CD4-positive, alpha-beta T cell (primary cell): ENCODE measurements around the gene MRPL21. TPM values are rescaled to one million over a fixed set of nuclear protein-coding genes. Genes with fewer than 3 reads are reported as not detected.

Experiments used
- ATAC-seq: fragments of 200-7000 bp; cut with Tn5 transposase; one replicate; pipeline ENCODE4 v1.10.0; 2022; ENCODE audit warnings: mild to moderate bottlenecking; ENCODE audit not compliant: poor library complexity
- CTCF ChIA-PET: fragments of 350-600 bp; sonication (Branson Sonifier 250); formaldehyde crosslinking; loops from one replicate; lab custom pipeline; 2021; ENCODE audit warnings: antibody characterized with exemption, inconsistent platforms; lab: Charles Lee
- POLR2A ChIA-PET: fragments of 350-600 bp; sonication (Branson Sonifier 250); formaldehyde crosslinking; loops from one replicate; lab custom pipeline; 2021; ENCODE audit warnings: antibody characterized with exemption, inconsistent platforms; lab: Charles Lee
- DNase-seq, 14 experiments: peaks; one replicate each; pipeline ENCODE4 v3.0.0-alpha.2; 2013 to 2020; ENCODE audit warnings: mixed read lengths in 2 of 14
- H3K27ac ChIP-seq, 2 donors: one replicate each; pipeline versions ENCODE4 v1.5.1 to v1.7.0; 2013; ENCODE audit warnings: low read length in 2 of 2, low read depth in 1 of 2, mild to moderate bottlenecking in 1 of 2
- H3K27me3 ChIP-seq, 2 experiments: 1 replicate in 1 of 2; 2 replicates in 1 of 2; pipeline versions ENCODE4 v1.6.1 to v1.7.0; 2013; ENCODE audit warnings: low read length in 2 of 2, control low read depth in 1 of 2, mild to moderate bottlenecking in 1 of 2, moderate library complexity in 1 of 2; ENCODE audit not compliant: insufficient read depth in 2 of 2, control insufficient read depth in 1 of 2
- H3K36me3 ChIP-seq: one replicate; pipeline ENCODE4 v1.6.1; 2013; ENCODE audit warnings: low read length, control low read depth; ENCODE audit not compliant: insufficient read depth
- H3K4me1 ChIP-seq: one replicate; pipeline ENCODE4 v1.6.1; 2013; ENCODE audit warnings: low read length, control low read depth; ENCODE audit not compliant: insufficient read depth
- H3K4me3 ChIP-seq: one replicate; pipeline ENCODE4 v1.5.1; 2013; ENCODE audit warnings: mild to moderate bottlenecking, low read length, moderate library complexity
- H3K9me3 ChIP-seq, 2 experiments: 1 replicate in 1 of 2; 2 replicates in 1 of 2; pipeline versions ENCODE4 v1.6.1 to v1.7.0; 2013; ENCODE audit warnings: low read length in 2 of 2, mild to moderate bottlenecking in 2 of 2, control low read depth in 1 of 2, moderate library complexity in 1 of 2; ENCODE audit not compliant: control insufficient read depth in 1 of 2, insufficient read depth in 1 of 2
- H3K27ac Mint-ChIP-seq: one replicate; pipeline ENCODE4 v1.8.0; 2020; ENCODE audit warnings: mixed read lengths
- H3K27me3 Mint-ChIP-seq: one replicate; pipeline ENCODE4 v1.8.0; 2021; ENCODE audit warnings: mixed read lengths
- H3K36me3 Mint-ChIP-seq: one replicate; pipeline ENCODE4 v1.8.0; 2021; ENCODE audit warnings: low read depth, mixed read lengths
- H3K4me1 Mint-ChIP-seq: one replicate; pipeline ENCODE4 v1.8.0; 2021; ENCODE audit warnings: low read depth, mixed read lengths
- H3K4me3 Mint-ChIP-seq: one replicate; pipeline ENCODE4 v1.8.0; 2020; ENCODE audit warnings: mild to moderate bottlenecking, mixed read lengths
- H3K9me3 Mint-ChIP-seq: one replicate; pipeline ENCODE4 v1.8.0; 2020; ENCODE audit warnings: mixed read lengths
- intact Hi-C, 2 experiments: fragments of 100-400 bp; cut with DNase I in 1 of 2; cut with micrococcal nuclease in 1 of 2; formaldehyde crosslinking; loops; one replicate each; pipeline versions ENCODE4 v1.15.1 to v1.9.0; 2023 to 2025; cut with DNase I, micrococcal nuclease
- total RNA-seq, 174 experiments: library from RNA in 2 of 174; stranded (reverse) in 2 of 174; gene quantifications; one replicate each; pipeline ENCODE4 v1.2.3 and lab custom pipeline; 2021 to 2026
- TF ChIP-seq, protein P1 (sequence below): fragments of 200-600 bp; IDR thresholded peaks from one replicate; pipeline ENCODE4 v1.8.0; 2022; ENCODE audit warnings: antibody characterized with exemption, mild to moderate bottlenecking

Gene MRPL21
- total RNA-seq, 2 experiments from 2014 or later = 47.5 to 48.0 TPM

- H3K9me3 Mint-ChIP-seq = no peaks in the 10 kb centered on the region
- peaks cover 5% of the 10 kb centered on the region for H3K36me3 Mint-ChIP-seq
- ATAC-seq = peak; percentile 13
- peaks cover 49% of the 10 kb centered on the region for H3K4me1 Mint-ChIP-seq
- ChIA-PET POLR2A (interaction anchor here (0.6 to 1.7 kb wide), 11 partner anchors 10 to 1806 kb away, joined by 3 to 8 read pairs (median 4); partner anchors contain the start of gene TPCN2), CTCF (interaction anchor here (0.8 to 3.7 kb wide), 12 partner anchors 8 to 93 kb away, joined by 3 to 42 read pairs (median 5); no protein-coding TSS in a partner anchor)
- Histone ChIP-seq H3K27ac (no peak overlapping the region), H3K9me3 (no peaks in the 10 kb centered on the region), H3K4me3 (peak overlapping the region; percentile 61), H3K4me1 (peaks cover 59% of the 10 kb centered on the region), H3K36me3 (no peaks in the 10 kb centered on the region), H3K27me3 (no peaks in the 10 kb centered on the region)
- H3K27me3 Mint-ChIP-seq = no peaks in the 10 kb centered on the region
- peak in 12 of 14 experiments; percentile 19 to 79 (median 46) for DNase-seq
- peak overlapping the region; percentile 91 for H3K4me3 Mint-ChIP-seq
- intact Hi-C loops = loop anchor here (1.0 to 10.0 kb wide), 9 partner anchors 18 to 378 kb away; partner anchors contain the start of genes IGHMBP2 (in 2 of the 2), MRPL21 (in 2 of the 2), TESMIN (in 2 of the 2) and PPP6R3 (in 1 of the 2)
- peak overlapping the region; percentile 70 for H3K27ac Mint-ChIP-seq
- TF ChIP-seq, protein P1, sequence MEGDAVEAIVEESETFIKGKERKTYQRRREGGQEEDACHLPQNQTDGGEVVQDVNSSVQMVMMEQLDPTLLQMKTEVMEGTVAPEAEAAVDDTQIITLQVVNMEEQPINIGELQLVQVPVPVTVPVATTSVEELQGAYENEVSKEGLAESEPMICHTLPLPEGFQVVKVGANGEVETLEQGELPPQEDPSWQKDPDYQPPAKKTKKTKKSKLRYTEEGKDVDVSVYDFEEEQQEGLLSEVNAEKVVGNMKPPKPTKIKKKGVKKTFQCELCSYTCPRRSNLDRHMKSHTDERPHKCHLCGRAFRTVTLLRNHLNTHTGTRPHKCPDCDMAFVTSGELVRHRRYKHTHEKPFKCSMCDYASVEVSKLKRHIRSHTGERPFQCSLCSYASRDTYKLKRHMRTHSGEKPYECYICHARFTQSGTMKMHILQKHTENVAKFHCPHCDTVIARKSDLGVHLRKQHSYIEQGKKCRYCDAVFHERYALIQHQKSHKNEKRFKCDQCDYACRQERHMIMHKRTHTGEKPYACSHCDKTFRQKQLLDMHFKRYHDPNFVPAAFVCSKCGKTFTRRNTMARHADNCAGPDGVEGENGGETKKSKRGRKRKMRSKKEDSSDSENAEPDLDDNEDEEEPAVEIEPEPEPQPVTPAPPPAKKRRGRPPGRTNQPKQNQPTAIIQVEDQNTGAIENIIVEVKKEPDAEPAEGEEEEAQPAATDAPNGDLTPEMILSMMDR = no peak
Measured at GRCh38 chr11:68843052-68843561, 60.5 kb downstream of the MRPL21 start.

GRCh38 chr11:68842427-68843051 is 61.1 kb downstream of the MRPL21 start:
- intact Hi-C loops = loop anchor here (1.0 to 10.0 kb wide), 9 partner anchors 17 to 378 kb away; partner anchors contain the start of genes IGHMBP2 (in 2 of the 2), MRPL21 (in 2 of the 2), TESMIN (in 2 of the 2) and PPP6R3 (in 1 of the 2)
- DNase-seq = no peak
- no peaks in the 10 kb centered on the region for H3K36me3 ChIP-seq
- Mint-ChIP-seq H3K4me1 (peaks cover 55% of the 10 kb centered on the region), H3K27me3 (no peaks in the 10 kb centered on the region), H3K36me3 (peaks cover 5% of the 10 kb centered on the region), H3K27ac (peak overlapping the region; percentile 70), H3K4me3 (peak overlapping the region; percentile 91), H3K9me3 (no peaks in the 10 kb centered on the region)
- no peaks in the 10 kb centered on the region for H3K27me3 ChIP-seq
- H3K4me1 ChIP-seq = peaks cover 64% of the 10 kb centered on the region
- CTCF ChIA-PET = interaction anchor here (0.8 to 3.7 kb wide), 6 partner anchors 11 to 92 kb away, joined by 3 to 42 read pairs (median 6); no protein-coding TSS in a partner anchor
- peak overlapping the region in 1 of 2 donors; percentile 51 for H3K27ac ChIP-seq
- no peaks in the 10 kb centered on the region for H3K9me3 ChIP-seq
- TF ChIP-seq, protein P1 = no peak
- ATAC-seq = no peak
- POLR2A ChIA-PET = interaction anchor here (0.9 to 1.7 kb wide), 8 partner anchors 12 to 206 kb away, joined by 3 to 8 read pairs (median 4); partner anchors contain the start of genes TESMIN and TPCN2
- peak overlapping the region; percentile 61 for H3K4me3 ChIP-seq

GRCh38 chr11:68841718-68842426 is 61.8 kb downstream of the MRPL21 start, which contains the start of gene CPT1A:
TSS of gene CPT1A (minus strand) at chr11:68841916. CDS start at chr11:68815474, 26,442 bp downstream.
- POLR2A ChIA-PET = interaction anchor here (0.9 to 1.6 kb wide), 3 partner anchors 41 to 207 kb away, joined by 3 to 7 read pairs (median 3); partner anchors contain the start of genes TESMIN and TPCN2

More at GRCh38 chr11:68841718-68842426, 61.8 kb downstream of the MRPL21 start, which contains the start of gene CPT1A:
- peak within 1 kb of the TSS; percentile 70 for H3K27ac Mint-ChIP-seq
- H3K27me3 Mint-ChIP-seq = no peaks in the 10 kb centered on the region
- no peaks in the 10 kb centered on the region for H3K9me3 Mint-ChIP-seq
- peak within 1 kb of the TSS; percentile 74 for H3K4me3 ChIP-seq
- DNase-seq (peak in 13 of 14 experiments; percentile 25 to 86 (median 65)), ATAC-seq (peak; percentile 22)
- no peaks in the 10 kb centered on the region for H3K27me3 ChIP-seq
- H3K4me1 ChIP-seq = peaks cover 71% of the 10 kb centered on the region
- no peaks in the 10 kb centered on the region for H3K9me3 ChIP-seq
- H3K36me3 ChIP-seq = no peaks in the 10 kb centered on the region
- intact Hi-C loops = loop anchor here (2.0 to 10.0 kb wide), 8 partner anchors 35 to 377 kb away; partner anchors contain the start of genes IGHMBP2 (in 2 of the 2), MRPL21 (in 2 of the 2), TESMIN (in 2 of the 2) and PPP6R3 (in 1 of the 2)
- CTCF ChIA-PET = interaction anchor here (1.2 to 3.7 kb wide), 2 partner anchors 15 to 92 kb away, joined by 3 to 42 read pairs; no protein-coding TSS in a partner anchor
- H3K27ac ChIP-seq = peak within 1 kb of the TSS; percentile 58 to 88
- TF ChIP-seq, protein P1 = no peak
- peaks cover 5% of the 10 kb centered on the region for H3K36me3 Mint-ChIP-seq
- peak within 1 kb of the TSS; percentile 91 for H3K4me3 Mint-ChIP-seq
- peaks cover 60% of the 10 kb centered on the region for H3K4me1 Mint-ChIP-seq
